ENCODE data around the gene AGAP3. TPM values are rescaled to one million over a fixed set of nuclear protein-coding genes. Genes with fewer than 3 reads are reported as not detected.

Gene AGAP3
- total RNA-seq, 1 donor from 2014 or later = 27.6 TPM

- DNase-seq = peak; percentile 100
Measured at GRCh38 chr7:151057989-151058780, 28.1 kb upstream of the AGAP3 start.

DNA sequence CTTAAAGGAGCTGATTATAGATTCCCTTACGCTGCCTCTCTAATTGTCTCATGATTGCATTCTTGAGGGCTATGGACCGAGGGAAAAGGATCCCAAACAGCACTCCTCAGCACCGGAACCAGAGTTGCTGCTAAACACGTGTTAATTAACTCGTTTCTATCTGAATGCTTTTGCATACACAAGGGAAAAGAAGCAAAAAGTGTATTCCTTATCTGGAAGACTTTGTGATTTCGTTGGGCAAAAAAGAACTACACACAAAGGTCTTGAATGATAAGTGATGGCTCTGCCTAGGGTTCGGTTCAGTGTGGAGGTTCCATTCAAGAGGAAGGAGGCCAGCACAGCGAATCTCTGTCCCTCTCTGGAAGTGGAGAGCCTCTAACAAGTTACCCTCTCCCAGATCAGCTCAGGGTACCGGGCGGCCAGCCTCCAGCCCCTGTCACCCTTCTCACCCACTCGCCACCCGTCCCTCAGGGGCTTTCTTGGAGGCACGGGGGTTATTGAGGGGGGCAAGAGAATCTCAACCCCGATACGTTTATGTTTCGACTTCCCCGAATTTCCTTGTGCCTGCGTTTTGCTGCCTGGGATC lies 27.4 kb upstream of the AGAP3 start:
- DNase-seq = peak; percentile 49

GRCh38 chr7:151059367-151060112 lies 26.7 kb upstream of the AGAP3 start, which contains the start of gene SLC4A2:
TSS of gene SLC4A2 (plus strand) at chr7:151059589. CDS start at chr7:151061988, 2,399 bp downstream.
- DNase-seq = peak; percentile 82

GRCh38 chr7:151060113-151060415 lies 26.2 kb upstream of the AGAP3 start:
- DNase-seq = no peak

DNA sequence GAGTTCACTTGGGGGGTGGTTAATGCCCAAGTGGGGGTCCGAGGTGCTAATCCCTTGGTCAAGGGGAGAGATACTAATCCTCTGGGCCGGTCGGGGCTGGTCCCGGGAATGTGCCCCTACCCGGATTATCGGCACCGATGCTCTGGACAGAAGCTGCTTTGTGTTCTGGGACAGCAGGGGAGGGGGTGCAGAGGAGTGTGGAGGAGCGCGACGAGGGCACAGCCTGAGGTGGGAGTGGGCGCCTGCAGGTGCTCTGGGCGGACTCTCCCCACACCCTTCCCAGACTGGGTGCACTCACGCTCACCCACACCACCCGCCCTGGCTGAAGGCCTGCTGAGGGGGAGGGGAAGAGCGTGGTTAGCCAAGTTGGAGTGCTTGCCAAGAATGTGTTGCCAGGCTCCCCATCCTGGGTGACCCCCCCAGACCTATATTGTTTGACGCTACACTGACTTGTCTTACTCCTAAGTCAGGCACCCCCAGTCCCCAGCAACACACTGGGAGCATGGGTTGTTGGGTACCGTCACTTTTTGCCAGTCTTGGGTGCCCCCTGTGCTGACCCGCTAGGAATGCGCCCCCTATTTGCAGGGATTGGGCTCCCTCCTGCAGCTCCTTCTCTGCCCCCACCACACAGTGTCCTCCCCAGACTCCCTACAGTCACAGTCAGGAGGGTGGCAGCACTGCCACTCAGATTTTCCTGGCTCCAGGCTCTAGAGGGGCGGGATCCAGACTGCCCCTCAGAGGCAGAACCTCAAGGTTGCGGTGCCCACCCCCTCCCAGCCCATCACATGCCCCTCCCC lies 25.7 kb upstream of the AGAP3 start:
- DNase-seq = peak; percentile 17

- no peak for DNase-seq
Measured at GRCh38 chr7:151061213-151062110, 24.8 kb upstream of the AGAP3 start.

DNA sequence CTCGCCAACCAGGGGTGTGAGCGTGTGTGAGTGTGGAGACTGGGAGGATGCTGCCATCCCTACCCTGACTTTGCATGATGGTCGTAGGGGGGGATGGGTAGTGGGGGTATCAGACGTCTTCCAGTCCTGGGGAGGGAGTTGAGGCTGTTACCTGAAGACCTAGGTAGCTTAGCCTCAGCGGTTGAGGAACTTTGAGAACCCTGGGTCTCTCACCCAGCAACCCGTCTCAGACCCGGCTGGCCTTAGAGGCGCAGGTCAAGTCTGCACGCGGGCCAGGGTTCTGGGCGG lies 24.2 kb upstream of the AGAP3 start:
- DNase-seq = no peak

DNA sequence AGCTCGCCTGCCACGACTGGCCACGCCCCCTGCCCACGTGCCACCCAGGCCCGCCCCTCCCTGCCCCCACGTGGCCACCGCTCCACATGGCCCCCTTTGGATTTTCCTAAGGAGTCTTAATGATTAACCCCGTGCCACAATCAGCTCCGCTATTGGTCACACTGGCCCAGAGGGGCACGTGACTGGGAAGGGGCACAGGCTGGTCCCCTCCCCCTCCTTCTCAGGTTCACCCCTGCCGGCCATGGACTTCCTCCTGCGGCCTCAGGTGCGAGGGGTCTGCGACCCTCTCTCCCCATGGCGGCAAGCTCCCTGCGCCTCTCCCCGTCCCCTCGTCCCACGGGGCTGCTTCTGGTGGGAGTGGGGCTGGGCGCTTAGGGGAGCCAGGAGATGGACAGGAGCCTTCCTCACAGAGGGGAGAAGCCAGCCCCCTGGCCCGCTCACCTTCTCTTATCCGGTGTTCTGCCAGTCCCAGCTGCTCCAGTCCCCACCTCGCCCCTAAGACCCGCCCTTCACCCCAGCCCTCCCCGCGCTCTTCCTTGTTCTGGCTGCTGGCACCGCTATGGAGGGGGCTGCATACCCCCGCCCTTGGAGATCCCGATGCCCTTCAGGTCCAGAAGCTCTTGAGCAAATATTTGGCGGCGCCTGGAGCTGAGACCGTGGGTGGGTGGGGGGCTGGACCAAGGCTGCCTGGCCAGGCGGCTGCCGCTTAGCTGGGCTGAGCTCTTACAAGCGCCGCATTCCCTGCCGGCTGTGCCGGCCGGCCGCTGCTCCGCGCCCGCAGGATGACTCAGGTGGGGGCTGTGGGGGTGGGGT lies 23.7 kb upstream of the AGAP3 start:
- no peak for DNase-seq

GRCh38 chr7:151063212-151063561 lies 23.1 kb upstream of the AGAP3 start:
- DNase-seq = no peak

DNA sequence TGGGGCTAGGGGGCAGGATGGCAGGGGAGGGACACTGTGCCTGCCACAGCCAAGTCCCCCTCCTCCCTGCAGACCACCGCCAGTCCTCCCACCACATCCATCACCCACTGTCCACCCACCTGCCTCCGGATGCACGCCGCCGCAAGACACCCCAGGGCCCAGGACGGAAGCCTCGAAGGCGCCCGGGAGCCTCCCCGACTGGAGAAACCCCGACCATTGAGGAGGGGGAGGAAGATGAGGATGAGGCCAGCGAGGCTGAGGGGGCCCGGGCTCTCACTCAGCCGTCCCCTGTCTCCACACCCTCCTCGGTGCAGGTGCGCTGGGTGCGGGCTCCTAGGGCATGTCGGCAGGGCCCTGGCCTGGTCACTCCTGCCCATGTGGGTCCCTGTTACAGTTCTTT lies 21.8 kb upstream of the AGAP3 start:
- DNase-seq = no peak

GRCh38 chr7:151064993-151065392 lies 21.3 kb upstream of the AGAP3 start:
- no peak for DNase-seq

- DNase-seq = no peak
Measured at GRCh38 chr7:151065516-151065915, 20.8 kb upstream of the AGAP3 start.

GRCh38 chr7:151066273-151066974 lies 19.9 kb upstream of the AGAP3 start:
- DNase-seq = no peak

GRCh38 chr7:151068069-151068773 lies 18.1 kb upstream of the AGAP3 start:
- DNase-seq = no peak

DNA sequence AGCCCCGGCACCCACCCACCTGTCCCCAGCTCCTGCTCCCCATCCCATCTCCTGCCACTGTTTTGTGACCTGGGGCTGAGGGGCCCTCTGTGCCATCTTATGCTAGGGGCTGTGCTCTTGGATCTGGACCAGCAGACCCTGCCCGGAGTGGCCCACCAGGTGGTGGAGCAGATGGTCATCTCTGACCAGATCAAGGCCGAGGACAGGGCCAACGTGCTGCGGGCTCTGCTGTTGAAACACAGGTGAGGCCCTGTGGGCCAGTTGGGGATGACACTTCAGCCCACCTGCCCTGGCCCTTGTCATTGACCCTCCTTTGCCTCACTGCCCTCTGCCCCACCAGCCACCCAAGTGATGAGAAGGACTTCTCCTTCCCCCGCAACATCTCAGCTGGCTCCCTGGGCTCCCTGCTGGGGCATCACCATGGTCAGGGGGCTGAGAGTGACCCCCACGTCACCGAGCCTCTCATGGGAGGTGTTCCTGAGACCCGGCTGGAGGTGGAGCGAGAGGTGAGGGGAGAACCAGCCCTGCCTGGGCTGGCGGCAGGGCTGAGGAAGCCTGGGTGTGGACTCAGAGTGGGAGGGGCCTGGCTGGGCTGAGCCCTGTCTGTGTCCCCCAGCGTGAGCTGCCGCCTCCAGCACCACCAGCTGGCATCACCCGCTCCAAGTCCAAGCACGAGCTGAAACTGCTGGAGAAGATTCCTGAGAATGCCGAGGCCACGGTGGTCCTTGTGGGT lies 16.3 kb upstream of the AGAP3 start:
- no peak for DNase-seq

DNA sequence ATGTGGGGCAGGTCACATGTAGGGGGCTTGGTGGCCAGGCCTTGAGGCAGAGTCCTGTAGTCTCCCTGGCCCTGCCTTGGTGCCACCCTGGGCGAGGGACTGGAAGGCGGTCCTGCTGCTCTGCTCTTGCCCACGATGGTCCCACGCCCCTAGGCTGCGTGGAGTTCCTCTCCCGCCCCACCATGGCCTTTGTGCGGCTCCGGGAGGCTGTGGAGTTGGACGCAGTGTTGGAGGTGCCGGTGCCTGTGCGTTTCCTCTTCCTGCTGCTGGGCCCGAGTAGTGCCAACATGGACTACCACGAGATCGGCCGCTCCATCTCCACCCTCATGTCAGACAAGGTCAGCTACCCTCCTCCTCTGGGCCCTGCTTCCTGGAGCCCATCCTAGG lies 15.7 kb upstream of the AGAP3 start:
- DNase-seq = no peak

GRCh38 chr7:151071032-151071866 lies 15.0 kb upstream of the AGAP3 start:
- DNase-seq = no peak

DNA sequence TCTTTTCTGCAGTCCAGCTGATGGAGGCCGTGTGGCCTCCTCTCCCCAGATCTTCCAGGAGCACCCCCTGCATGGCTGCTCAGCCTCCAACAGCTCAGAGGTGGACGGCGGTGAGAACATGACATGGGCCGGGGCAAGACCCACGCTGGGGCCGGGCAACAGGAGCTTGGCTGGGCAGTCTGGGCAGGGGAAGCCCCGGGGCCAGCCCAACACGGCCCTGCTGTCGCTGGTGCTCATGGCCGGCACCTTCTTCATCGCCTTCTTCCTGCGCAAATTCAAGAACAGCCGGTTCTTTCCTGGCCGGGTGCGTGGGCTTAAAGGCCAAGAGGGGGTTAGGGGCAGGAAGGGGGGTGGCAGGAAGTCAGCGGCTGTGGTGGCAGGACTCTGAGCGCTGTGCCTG lies 12.3 kb upstream of the AGAP3 start:
- no peak for DNase-seq
